HUES48 (cell line): ENCODE results near the gene ZBTB7C.

ENCODE experiments used
- H3K27ac ChIP-seq: one replicate; pipeline ENCODE4 v1.7.0; 2013; ENCODE audit warnings: low read depth, low read length, inconsistent platforms
- H3K27me3 ChIP-seq: 2 replicates; pipeline ENCODE4 v1.6.1; 2013; ENCODE audit warnings: mild to moderate bottlenecking, low read length; ENCODE audit not compliant: control insufficient read depth, insufficient read depth
- H3K36me3 ChIP-seq: 2 replicates; pipeline ENCODE4 v1.6.1; 2013; ENCODE audit warnings: low read length; ENCODE audit not compliant: control insufficient read depth, insufficient read depth
- H3K4me1 ChIP-seq: 2 replicates; pipeline ENCODE4 v1.6.1; 2013; ENCODE audit warnings: mild to moderate bottlenecking, low read length; ENCODE audit not compliant: control insufficient read depth, insufficient read depth
- H3K4me3 ChIP-seq: 2 replicates; pipeline ENCODE4 v1.5.1; 2013; ENCODE audit warnings: mild to moderate bottlenecking, low read depth, low read length
- H3K9ac ChIP-seq: 2 replicates; pipeline ENCODE4 v1.6.1; 2013; ENCODE audit warnings: mild to moderate bottlenecking, low read depth, low read length, moderate library complexity
- H3K9me3 ChIP-seq: 2 replicates; pipeline ENCODE4 v1.6.1; 2013; ENCODE audit warnings: low read length; ENCODE audit not compliant: control insufficient read depth, insufficient read depth

Gene ZBTB7C

GRCh38 chr18:48182779-48183178, 226.4 kb downstream of the ZBTB7C start:
- Histone ChIP-seq H3K27me3 (no peaks in the 10 kb centered on the region), H3K9me3 (no peaks in the 10 kb centered on the region), H3K9ac (no peak overlapping the region), H3K4me1 (peaks cover 6% of the 10 kb centered on the region; the same call in 1 of the 2 replicates), H3K36me3 (no peaks in the 10 kb centered on the region), H3K4me3 (no peak overlapping the region), H3K27ac (no peak overlapping the region)

DNA sequence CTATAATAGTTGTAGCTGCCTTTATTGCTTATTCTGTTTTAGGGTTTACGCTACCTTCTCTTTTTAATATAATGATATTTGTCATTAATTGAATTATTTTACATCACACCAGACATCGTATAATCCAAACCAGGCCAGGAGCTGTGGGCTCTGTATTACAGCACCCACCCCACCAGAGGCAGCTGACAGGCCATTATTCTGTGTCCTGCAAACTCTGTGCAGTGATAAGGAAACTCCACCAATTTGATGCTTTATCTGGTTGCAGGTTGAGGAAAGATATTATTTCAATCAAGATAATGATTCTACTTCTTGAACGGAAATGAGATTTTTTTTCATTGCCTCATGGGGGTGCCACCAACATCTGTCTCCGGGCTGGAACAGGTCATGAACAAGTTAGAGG, 227.3 kb downstream of the ZBTB7C start:
- no peak overlapping the region for H3K27ac ChIP-seq
- H3K4me1 ChIP-seq = peaks cover 6% of the 10 kb centered on the region; the same call in 1 of the 2 replicates
- H3K4me3 ChIP-seq = no peak overlapping the region
- H3K9ac ChIP-seq = no peak overlapping the region
- no peaks in the 10 kb centered on the region for H3K27me3 ChIP-seq
- no peaks in the 10 kb centered on the region for H3K36me3 ChIP-seq
- H3K9me3 ChIP-seq = no peaks in the 10 kb centered on the region

GRCh38 chr18:48181087-48181823, 227.9 kb downstream of the ZBTB7C start:
- H3K27ac ChIP-seq = no peak overlapping the region
- H3K9me3 ChIP-seq = no peaks in the 10 kb centered on the region

GRCh38 chr18:48179666-48180065, 229.5 kb downstream of the ZBTB7C start:
- no peaks in the 10 kb centered on the region for H3K36me3 ChIP-seq
- H3K9me3 ChIP-seq = no peaks in the 10 kb centered on the region
- peaks cover 6% of the 10 kb centered on the region; the same call in 1 of the 2 replicates for H3K4me1 ChIP-seq
- no peaks in the 10 kb centered on the region for H3K27me3 ChIP-seq
- H3K4me3 ChIP-seq = no peak overlapping the region
- H3K27ac ChIP-seq = no peak overlapping the region
- no peak overlapping the region for H3K9ac ChIP-seq

More at GRCh38 chr18:48181087-48181823, 227.9 kb downstream of the ZBTB7C start:
- no peak overlapping the region for H3K4me3 ChIP-seq
- H3K4me1 ChIP-seq = peaks cover 6% of the 10 kb centered on the region; the same call in 1 of the 2 replicates
- H3K9ac ChIP-seq = no peak overlapping the region
- no peaks in the 10 kb centered on the region for H3K27me3 ChIP-seq
- no peaks in the 10 kb centered on the region for H3K36me3 ChIP-seq

GRCh38 chr18:48179001-48179400, 230.2 kb downstream of the ZBTB7C start:
- Histone ChIP-seq H3K9ac (no peak overlapping the region), H3K27ac (no peak overlapping the region), H3K9me3 (no peaks in the 10 kb centered on the region), H3K4me3 (no peak overlapping the region), H3K4me1 (peaks cover 6% of the 10 kb centered on the region; the same call in 1 of the 2 replicates), H3K36me3 (no peaks in the 10 kb centered on the region), H3K27me3 (no peaks in the 10 kb centered on the region)

GRCh38 chr18:48176909-48177308, 232.3 kb downstream of the ZBTB7C start:
- Histone ChIP-seq H3K4me1 (peaks cover 6% of the 10 kb centered on the region; the same call in 1 of the 2 replicates), H3K36me3 (no peaks in the 10 kb centered on the region), H3K27ac (no peak overlapping the region), H3K4me3 (no peak overlapping the region), H3K27me3 (no peaks in the 10 kb centered on the region), H3K9me3 (no peaks in the 10 kb centered on the region), H3K9ac (no peak overlapping the region)

- Histone ChIP-seq H3K4me1 (no peaks in the 10 kb centered on the region), H3K27me3 (no peaks in the 10 kb centered on the region), H3K9me3 (no peaks in the 10 kb centered on the region), H3K9ac (no peak overlapping the region), H3K36me3 (no peaks in the 10 kb centered on the region), H3K4me3 (no peak overlapping the region), H3K27ac (no peak overlapping the region)
Measured at GRCh38 chr18:48173557-48173956, 235.6 kb downstream of the ZBTB7C start.

GRCh38 chr18:48172226-48173006, 236.8 kb downstream of the ZBTB7C start:
- H3K27me3 ChIP-seq = no peaks in the 10 kb centered on the region
- H3K4me3 ChIP-seq = no peak overlapping the region
- H3K4me1 ChIP-seq = no peaks in the 10 kb centered on the region
- no peaks in the 10 kb centered on the region for H3K36me3 ChIP-seq
- no peak overlapping the region for H3K27ac ChIP-seq
- H3K9me3 ChIP-seq = no peaks in the 10 kb centered on the region
- no peak overlapping the region for H3K9ac ChIP-seq

DNA sequence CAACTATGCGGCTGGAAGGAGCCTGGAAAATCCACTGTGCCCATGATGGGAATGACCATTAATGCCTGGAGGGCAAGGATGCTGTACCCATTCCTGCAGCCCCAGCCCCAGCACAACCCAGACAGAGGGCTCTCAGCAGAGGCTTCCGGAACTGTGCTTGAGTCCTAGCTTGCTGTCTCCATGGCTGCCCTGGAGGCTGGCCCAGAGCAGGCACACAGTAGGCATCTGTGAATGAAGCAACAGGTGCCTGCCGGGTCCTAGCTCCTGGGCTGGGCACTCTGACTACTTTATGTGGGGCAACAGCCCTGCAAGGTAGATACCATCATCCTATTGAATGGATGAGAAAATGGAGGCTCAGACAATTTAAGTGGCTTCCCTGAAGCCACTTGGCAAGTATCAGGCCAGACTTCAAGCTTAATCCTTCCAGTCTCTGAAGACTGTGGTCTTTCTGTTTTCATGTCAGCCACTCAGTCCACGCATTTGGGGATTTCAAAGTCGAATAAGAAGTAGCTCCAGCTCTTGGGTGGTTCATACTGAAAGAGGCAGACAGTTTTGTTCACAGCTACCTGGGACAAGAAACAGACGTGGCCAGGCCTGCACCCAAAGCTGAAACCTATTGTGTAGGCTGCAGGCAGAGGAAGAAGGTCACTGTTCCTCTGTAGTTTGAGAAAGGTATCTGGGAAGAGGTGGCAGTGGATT, 237.5 kb downstream of the ZBTB7C start:
- H3K36me3 ChIP-seq = no peaks in the 10 kb centered on the region
- H3K4me1 ChIP-seq = no peaks in the 10 kb centered on the region
- H3K27ac ChIP-seq = no peak overlapping the region
- H3K4me3 ChIP-seq = no peak overlapping the region
- no peak overlapping the region for H3K9ac ChIP-seq
- no peaks in the 10 kb centered on the region for H3K27me3 ChIP-seq
- H3K9me3 ChIP-seq = no peaks in the 10 kb centered on the region

DNA sequence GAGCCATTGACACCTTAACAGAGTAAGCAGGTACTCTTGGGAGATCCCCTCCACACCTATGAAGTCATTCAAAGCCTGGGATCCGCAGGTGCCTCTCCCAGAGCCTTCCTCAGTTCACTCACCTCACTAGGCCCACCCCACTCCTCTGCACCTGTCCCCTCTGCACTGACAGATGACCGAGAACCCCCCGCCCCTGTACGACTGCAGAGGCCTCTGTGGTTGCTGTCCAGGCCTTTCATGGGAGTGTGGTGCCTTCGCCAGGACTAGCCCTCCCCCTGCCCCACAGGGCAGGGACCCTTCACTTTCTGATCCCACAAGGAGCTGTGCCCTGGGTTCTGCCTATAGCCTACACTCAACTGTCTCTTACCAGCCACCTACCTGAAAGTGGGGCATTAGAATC, 238.5 kb downstream of the ZBTB7C start:
- Histone ChIP-seq H3K36me3 (no peaks in the 10 kb centered on the region), H3K9ac (no peak overlapping the region), H3K9me3 (no peaks in the 10 kb centered on the region), H3K27me3 (0 out of 2 replicates have a peak, but pooled peaks cover 2% of the 10 kb centered on the region), H3K4me3 (no peak overlapping the region), H3K4me1 (no peaks in the 10 kb centered on the region), H3K27ac (no peak overlapping the region)
